CD4-positive, alpha-beta T cell (primary cell): ENCODE measurements around the gene USPL1. TPM values are rescaled to one million over a fixed set of nuclear protein-coding genes. Genes with fewer than 3 reads are reported as not detected.
A peak's percentile ranks its signal among the peaks of the same experiment; 100 is the strongest.

ENCODE experiments used
- ATAC-seq: fragments of 200-7000 bp; cut with Tn5 transposase; one replicate; pipeline ENCODE4 v1.10.0; 2022; ENCODE audit warnings: mild to moderate bottlenecking; ENCODE audit not compliant: poor library complexity
- CTCF ChIA-PET: fragments of 350-600 bp; sonication (Branson Sonifier 250); formaldehyde crosslinking; loops from one replicate; lab custom pipeline; 2021; ENCODE audit warnings: antibody characterized with exemption, inconsistent platforms; lab: Charles Lee
- POLR2A ChIA-PET: fragments of 350-600 bp; sonication (Branson Sonifier 250); formaldehyde crosslinking; loops from one replicate; lab custom pipeline; 2021; ENCODE audit warnings: antibody characterized with exemption, inconsistent platforms; lab: Charles Lee
- DNase-seq, 14 experiments: peaks; one replicate each; pipeline ENCODE4 v3.0.0-alpha.2; 2013 to 2020; ENCODE audit warnings: mixed read lengths in 2 of 14
- H3K27ac ChIP-seq, 2 donors: one replicate each; pipeline versions ENCODE4 v1.5.1 to v1.7.0; 2013; ENCODE audit warnings: low read length in 2 of 2, low read depth in 1 of 2, mild to moderate bottlenecking in 1 of 2
- H3K27me3 ChIP-seq, 2 experiments: 1 replicate in 1 of 2; 2 replicates in 1 of 2; pipeline versions ENCODE4 v1.6.1 to v1.7.0; 2013; ENCODE audit warnings: low read length in 2 of 2, control low read depth in 1 of 2, mild to moderate bottlenecking in 1 of 2, moderate library complexity in 1 of 2; ENCODE audit not compliant: insufficient read depth in 2 of 2, control insufficient read depth in 1 of 2
- H3K36me3 ChIP-seq: one replicate; pipeline ENCODE4 v1.6.1; 2013; ENCODE audit warnings: low read length, control low read depth; ENCODE audit not compliant: insufficient read depth
- H3K4me1 ChIP-seq: one replicate; pipeline ENCODE4 v1.6.1; 2013; ENCODE audit warnings: low read length, control low read depth; ENCODE audit not compliant: insufficient read depth
- H3K4me3 ChIP-seq: one replicate; pipeline ENCODE4 v1.5.1; 2013; ENCODE audit warnings: mild to moderate bottlenecking, low read length, moderate library complexity
- H3K9me3 ChIP-seq, 2 experiments: 1 replicate in 1 of 2; 2 replicates in 1 of 2; pipeline versions ENCODE4 v1.6.1 to v1.7.0; 2013; ENCODE audit warnings: low read length in 2 of 2, mild to moderate bottlenecking in 2 of 2, control low read depth in 1 of 2, moderate library complexity in 1 of 2; ENCODE audit not compliant: control insufficient read depth in 1 of 2, insufficient read depth in 1 of 2
- H3K27ac Mint-ChIP-seq: one replicate; pipeline ENCODE4 v1.8.0; 2020; ENCODE audit warnings: mixed read lengths
- H3K27me3 Mint-ChIP-seq: one replicate; pipeline ENCODE4 v1.8.0; 2021; ENCODE audit warnings: mixed read lengths
- H3K36me3 Mint-ChIP-seq: one replicate; pipeline ENCODE4 v1.8.0; 2021; ENCODE audit warnings: low read depth, mixed read lengths
- H3K4me1 Mint-ChIP-seq: one replicate; pipeline ENCODE4 v1.8.0; 2021; ENCODE audit warnings: low read depth, mixed read lengths
- H3K4me3 Mint-ChIP-seq: one replicate; pipeline ENCODE4 v1.8.0; 2020; ENCODE audit warnings: mild to moderate bottlenecking, mixed read lengths
- H3K9me3 Mint-ChIP-seq: one replicate; pipeline ENCODE4 v1.8.0; 2020; ENCODE audit warnings: mixed read lengths
- CTCF ChIP-seq: fragments of 200-600 bp; IDR thresholded peaks from one replicate; pipeline ENCODE4 v1.8.0; 2022; ENCODE audit warnings: antibody characterized with exemption, mild to moderate bottlenecking
- intact Hi-C, 2 experiments: fragments of 100-400 bp; cut with DNase I in 1 of 2; cut with micrococcal nuclease in 1 of 2; formaldehyde crosslinking; loops; one replicate each; pipeline versions ENCODE4 v1.15.1 to v1.9.0; 2023 to 2025; cut with DNase I, micrococcal nuclease
- total RNA-seq, 174 experiments: library from RNA in 2 of 174; stranded (reverse) in 2 of 174; gene quantifications; one replicate each; pipeline ENCODE4 v1.2.3 and lab custom pipeline; 2021 to 2026

The USPL1 gene
- total RNA-seq, 2 experiments from 2014 or later = 41.2 to 42.0 TPM

- Mint-ChIP-seq H3K36me3 (no peaks in the 10 kb centered on the region), H3K9me3 (peaks cover 2% of the 10 kb centered on the region), H3K4me1 (peaks cover 7% of the 10 kb centered on the region), H3K27me3 (no peaks in the 10 kb centered on the region), H3K27ac (no peak overlapping the region), H3K4me3 (no peak overlapping the region)
- H3K4me1 ChIP-seq = peaks cover 14% of the 10 kb centered on the region
- ChIA-PET CTCF (interaction anchor here (1.3 kb wide), 1 partner anchor 555 kb away, joined by 3 read pairs; no protein-coding TSS in a partner anchor), POLR2A (interaction anchor here (1.8 kb wide), 1 partner anchor 70 kb away, joined by 5 read pairs; the partner anchor contains the start of gene USPL1)
- intact Hi-C loops = no loop called here
- no peak for TF ChIP-seq CTCF
- no peaks in the 10 kb centered on the region for H3K27me3 ChIP-seq
- no peaks in the 10 kb centered on the region for H3K36me3 ChIP-seq
- peaks cover 0 to 4% of the 10 kb centered on the region in 2 experiments for H3K9me3 ChIP-seq
- no peak overlapping the region for H3K4me3 ChIP-seq
- H3K27ac ChIP-seq = no peak overlapping the region
- DNase-seq = no peak
- ATAC-seq = no peak
Observed at GRCh38 chr13:30687601-30688000, 69.9 kb downstream of the USPL1 start.

GRCh38 chr13:30689752-30690151, 72.0 kb downstream of the USPL1 start:
- ATAC-seq = no peak
- no peak for DNase-seq
- Histone ChIP-seq H3K27ac (no peak overlapping the region), H3K4me3 (no peak overlapping the region), H3K9me3 (peaks cover 0 to 4% of the 10 kb centered on the region in 2 experiments), H3K4me1 (peaks cover 14% of the 10 kb centered on the region), H3K27me3 (no peaks in the 10 kb centered on the region), H3K36me3 (no peaks in the 10 kb centered on the region)
- Mint-ChIP-seq H3K9me3 (peaks cover 2% of the 10 kb centered on the region), H3K4me1 (peaks cover 7% of the 10 kb centered on the region), H3K36me3 (no peaks in the 10 kb centered on the region), H3K4me3 (peak overlapping the region; percentile 16), H3K27ac (peak overlapping the region; percentile 21), H3K27me3 (peaks cover 2% of the 10 kb centered on the region)
- CTCF ChIA-PET = interaction anchor here (0.9 kb wide), 1 partner anchor 12 kb away, joined by 3 read pairs; no protein-coding TSS in a partner anchor
- POLR2A ChIA-PET = no interaction called here
- intact Hi-C loops = no loop called here
- no peak for TF ChIP-seq CTCF

GRCh38 chr13:30690282-30691188, 72.8 kb downstream of the USPL1 start:
- POLR2A ChIA-PET = interaction anchor here (0.8 to 1.0 kb wide), 2 partner anchors 73 to 295 kb away, joined by 3 read pairs; partner anchors contain the start of gene USPL1
- Histone ChIP-seq H3K27me3 (no peaks in the 10 kb centered on the region), H3K4me1 (peaks cover 14% of the 10 kb centered on the region), H3K9me3 (peaks cover 0 to 4% of the 10 kb centered on the region in 2 experiments), H3K27ac (no peak overlapping the region), H3K4me3 (peak overlapping the region; percentile 43), H3K36me3 (no peaks in the 10 kb centered on the region)
- peak overlapping the region; percentile 21 for H3K27ac Mint-ChIP-seq
- intact Hi-C loops = no loop called here
- H3K4me3 Mint-ChIP-seq = peak overlapping the region; percentile 76
- DNase-seq (peak in 6 of 14 experiments; percentile 7 to 66 (median 37)), ATAC-seq (peak; percentile 73)
- H3K36me3 Mint-ChIP-seq = no peaks in the 10 kb centered on the region
- TF ChIP-seq CTCF = no peak
- CTCF ChIA-PET = interaction anchor here (0.9 kb wide), 1 partner anchor 11 kb away, joined by 3 read pairs; no protein-coding TSS in a partner anchor
- peaks cover 7% of the 10 kb centered on the region for H3K4me1 Mint-ChIP-seq
- peaks cover 7% of the 10 kb centered on the region for H3K27me3 Mint-ChIP-seq
- H3K9me3 Mint-ChIP-seq = peaks cover 2% of the 10 kb centered on the region
